Progenitor cell of endocrine pancreas (in vitro differentiated cells): ENCODE data around the gene FAM53A. TPM values are rescaled to one million over a fixed set of nuclear protein-coding genes. Genes with fewer than 3 reads are reported as not detected.

Source experiments
- DNase-seq: peaks from one replicate; pipeline ENCODE4 v3.0.0; 2021; ENCODE audit warnings: low spot score; ENCODE audit not compliant: unreplicated experiment
- H3K27ac Mint-ChIP-seq: 2 replicates; pipeline ENCODE4 v1.8.0; 2021; ENCODE audit warnings: mild to moderate bottlenecking, moderate library complexity, mixed read lengths
- H3K27me3 Mint-ChIP-seq: 2 replicates; pipeline ENCODE4 v1.8.0; 2021; ENCODE audit warnings: mixed read lengths
- H3K36me3 Mint-ChIP-seq: 2 replicates; pipeline ENCODE4 v1.8.0; 2022; ENCODE audit warnings: mixed read lengths; ENCODE audit not compliant: insufficient read depth
- H3K4me1 Mint-ChIP-seq: 2 replicates; pipeline ENCODE4 v1.8.0; 2021; ENCODE audit warnings: low read depth, mixed read lengths
- H3K4me3 Mint-ChIP-seq: 2 replicates; pipeline ENCODE4 v1.8.0; 2021; ENCODE audit warnings: low read depth, mild to moderate bottlenecking, moderate library complexity, mixed read lengths
- H3K9me3 Mint-ChIP-seq: 2 replicates; pipeline ENCODE4 v1.8.0; 2021; ENCODE audit warnings: low read depth, mixed read lengths
- total RNA-seq: library from RNA; stranded (reverse); gene quantifications from 2 replicates; pipeline ENCODE4 v1.2.1, GENCODE V29; 2021
- TF ChIP-seq, protein P1 (sequence below): fragments of 200-600 bp; sonication (generic); IDR thresholded peaks from one replicate; pipeline ENCODE4 v1.5.0; 2021; ENCODE audit warnings: antibody characterized with exemption, mild to moderate bottlenecking; ENCODE audit not compliant: unreplicated experiment

The FAM53A gene
- total RNA-seq, 1 donor from 2014 or later: 3.0 TPM

DNA sequence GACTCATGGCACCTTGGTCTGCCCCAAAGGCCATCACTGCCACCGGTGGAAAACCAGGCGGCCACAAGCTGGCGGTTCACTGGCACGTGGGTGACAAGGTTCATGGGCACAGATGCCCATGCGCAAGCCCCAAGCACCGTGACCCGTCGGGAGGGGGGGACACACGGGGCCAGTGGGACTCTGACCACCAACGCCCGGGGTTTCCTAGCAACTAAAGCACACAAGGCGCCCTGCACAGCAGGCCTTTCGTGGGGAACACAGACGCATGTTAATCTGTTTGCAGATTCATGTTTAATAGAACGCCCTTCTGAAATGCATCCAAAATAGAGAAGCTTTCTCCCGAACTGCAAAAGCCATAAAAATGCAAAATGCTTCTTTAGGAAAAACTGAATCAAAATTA, 43.9 kb downstream of the FAM53A start:
- no peaks in the 10 kb centered on the region for H3K9me3 Mint-ChIP-seq
- H3K4me3 Mint-ChIP-seq: no peak overlapping the region
- H3K27ac Mint-ChIP-seq: no peak overlapping the region
- H3K27me3 Mint-ChIP-seq: peaks cover 3% of the 10 kb centered on the region
- TF ChIP-seq, protein P1, sequence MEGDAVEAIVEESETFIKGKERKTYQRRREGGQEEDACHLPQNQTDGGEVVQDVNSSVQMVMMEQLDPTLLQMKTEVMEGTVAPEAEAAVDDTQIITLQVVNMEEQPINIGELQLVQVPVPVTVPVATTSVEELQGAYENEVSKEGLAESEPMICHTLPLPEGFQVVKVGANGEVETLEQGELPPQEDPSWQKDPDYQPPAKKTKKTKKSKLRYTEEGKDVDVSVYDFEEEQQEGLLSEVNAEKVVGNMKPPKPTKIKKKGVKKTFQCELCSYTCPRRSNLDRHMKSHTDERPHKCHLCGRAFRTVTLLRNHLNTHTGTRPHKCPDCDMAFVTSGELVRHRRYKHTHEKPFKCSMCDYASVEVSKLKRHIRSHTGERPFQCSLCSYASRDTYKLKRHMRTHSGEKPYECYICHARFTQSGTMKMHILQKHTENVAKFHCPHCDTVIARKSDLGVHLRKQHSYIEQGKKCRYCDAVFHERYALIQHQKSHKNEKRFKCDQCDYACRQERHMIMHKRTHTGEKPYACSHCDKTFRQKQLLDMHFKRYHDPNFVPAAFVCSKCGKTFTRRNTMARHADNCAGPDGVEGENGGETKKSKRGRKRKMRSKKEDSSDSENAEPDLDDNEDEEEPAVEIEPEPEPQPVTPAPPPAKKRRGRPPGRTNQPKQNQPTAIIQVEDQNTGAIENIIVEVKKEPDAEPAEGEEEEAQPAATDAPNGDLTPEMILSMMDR: no peak
- H3K4me1 Mint-ChIP-seq: peaks cover 2% of the 10 kb centered on the region
- H3K36me3 Mint-ChIP-seq: no peaks in the 10 kb centered on the region
- DNase-seq: no peak

DNA sequence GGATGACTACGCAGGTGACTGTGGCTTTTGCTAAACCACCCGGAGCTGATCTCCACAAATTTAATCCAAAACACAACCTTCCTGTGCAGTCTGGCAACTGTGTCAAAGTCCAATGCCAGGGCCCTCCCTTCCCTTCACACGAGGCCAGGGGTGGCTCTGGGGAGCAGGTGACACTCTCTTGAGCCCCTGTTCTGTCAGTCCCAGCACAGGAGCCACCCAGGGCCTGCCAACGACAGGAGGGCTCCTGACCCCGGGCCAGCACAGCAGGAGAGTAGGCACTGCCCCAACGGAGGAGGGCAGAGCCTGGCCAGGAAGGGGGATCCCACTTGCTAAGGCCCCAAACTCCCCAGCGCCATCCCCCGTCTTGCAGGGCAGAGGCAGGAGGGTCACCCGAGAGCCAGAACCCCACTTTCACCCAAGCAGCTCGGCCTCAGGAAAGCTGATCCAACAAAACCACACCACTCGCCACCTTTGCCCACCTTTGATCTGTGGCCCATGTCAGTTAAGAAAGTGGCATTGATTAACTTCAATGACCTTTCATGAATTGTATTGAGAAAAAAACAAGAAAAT, 44.7 kb downstream of the FAM53A start:
- Mint-ChIP-seq H3K4me3 (no peak overlapping the region), H3K27me3 (peaks cover 3% of the 10 kb centered on the region), H3K9me3 (no peaks in the 10 kb centered on the region), H3K27ac (no peak overlapping the region), H3K4me1 (no peaks in the 10 kb centered on the region), H3K36me3 (no peaks in the 10 kb centered on the region)
- DNase-seq: no peak
- TF ChIP-seq, protein P1: no peak

DNA sequence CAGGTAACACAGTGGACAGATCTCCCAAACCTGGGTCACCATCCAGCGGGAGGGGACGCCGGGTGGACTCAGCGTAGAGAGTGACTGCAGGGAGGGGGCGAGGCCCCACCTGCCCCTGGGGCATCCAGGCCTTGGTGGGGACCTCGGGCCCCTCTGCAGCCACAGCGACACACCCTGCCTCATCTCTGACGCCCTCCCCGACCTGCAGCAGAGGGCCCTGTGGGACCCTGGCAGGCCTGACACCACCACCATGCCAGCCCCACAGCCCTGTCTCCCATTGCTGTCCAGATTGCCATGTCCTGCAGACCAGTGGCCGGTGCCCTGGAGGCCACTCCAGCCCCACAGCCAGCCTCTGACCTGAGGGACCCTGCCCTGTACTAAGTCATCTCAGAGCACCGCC, 45.2 kb downstream of the FAM53A start:
- Mint-ChIP-seq H3K36me3 (no peaks in the 10 kb centered on the region), H3K27me3 (peaks cover 3% of the 10 kb centered on the region), H3K4me1 (no peaks in the 10 kb centered on the region), H3K9me3 (no peaks in the 10 kb centered on the region), H3K27ac (no peak overlapping the region), H3K4me3 (no peak overlapping the region)
- TF ChIP-seq, protein P1: no peak
- no peak for DNase-seq

DNA sequence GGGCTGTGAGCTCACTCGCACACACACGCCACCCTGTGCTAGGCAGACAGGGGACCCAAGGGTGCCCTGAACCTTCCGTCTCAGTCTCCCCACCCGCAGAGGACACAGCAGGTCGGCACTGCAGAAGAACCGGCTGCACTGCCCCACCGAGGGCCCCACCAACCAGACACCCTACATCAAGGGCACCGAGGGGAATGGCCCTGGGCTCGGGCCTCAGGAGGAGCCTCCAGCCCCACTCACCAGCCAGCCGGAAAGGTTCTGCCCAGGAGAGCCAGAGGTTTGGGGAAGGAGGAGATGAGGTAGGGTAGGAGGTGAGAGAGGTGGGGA, 45.9 kb downstream of the FAM53A start:
- peaks cover 2% of the 10 kb centered on the region for H3K4me1 Mint-ChIP-seq
- H3K36me3 Mint-ChIP-seq: no peaks in the 10 kb centered on the region
- TF ChIP-seq, protein P1: no peak
- no peaks in the 10 kb centered on the region for H3K9me3 Mint-ChIP-seq
- H3K4me3 Mint-ChIP-seq: no peak overlapping the region
- peaks cover 5% of the 10 kb centered on the region for H3K27me3 Mint-ChIP-seq
- DNase-seq: no peak
- H3K27ac Mint-ChIP-seq: no peak overlapping the region

DNA sequence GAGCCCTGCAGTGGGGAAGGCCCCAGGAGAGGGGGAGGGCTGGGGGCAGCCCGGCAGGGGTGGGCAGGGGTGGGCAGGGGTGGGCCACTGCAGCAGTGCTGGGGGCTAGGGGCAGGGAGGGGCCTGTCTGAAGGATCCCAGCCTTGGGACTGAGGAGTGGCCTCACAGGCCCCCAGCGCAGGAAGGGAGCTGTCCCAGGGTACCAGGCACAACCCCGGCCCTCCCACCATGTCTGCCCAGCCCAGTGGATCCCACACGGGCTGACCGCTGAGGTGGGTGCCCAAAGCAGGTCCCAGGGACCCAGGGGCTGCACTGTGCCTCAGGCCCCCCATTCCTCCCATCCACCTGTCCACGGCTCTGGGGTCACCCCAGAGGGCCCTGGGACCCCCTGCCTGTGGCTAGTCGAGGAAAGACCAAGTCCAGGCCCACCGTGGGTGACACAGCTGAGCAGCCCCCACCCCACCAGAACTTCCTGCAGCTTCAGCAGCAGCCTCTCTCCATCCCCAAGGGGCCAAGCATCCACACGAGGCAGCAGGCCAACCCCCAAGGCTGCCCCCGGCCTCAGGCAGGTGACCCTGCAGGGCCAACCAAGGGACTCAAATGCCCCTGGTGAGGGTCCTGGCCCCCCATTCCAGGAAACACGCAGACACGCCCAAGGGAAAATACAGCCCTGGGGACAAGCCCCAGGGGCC, 46.4 kb downstream of the FAM53A start:
- no peak overlapping the region for H3K4me3 Mint-ChIP-seq
- TF ChIP-seq, protein P1: no peak
- H3K9me3 Mint-ChIP-seq: no peaks in the 10 kb centered on the region
- no peak overlapping the region for H3K27ac Mint-ChIP-seq
- H3K4me1 Mint-ChIP-seq: peaks cover 2% of the 10 kb centered on the region
- no peaks in the 10 kb centered on the region for H3K36me3 Mint-ChIP-seq
- no peak for DNase-seq
- H3K27me3 Mint-ChIP-seq: peaks cover 6% of the 10 kb centered on the region
